Bronchial epithelial cell (primary cell): ENCODE results near the gene C6orf15. TPM values are rescaled to one million over a fixed set of nuclear protein-coding genes. Genes with fewer than 3 reads are reported as not detected.

Source experiments
- DNase-seq: peaks from one replicate; pipeline ENCODE4 v3.0.0-alpha.2; 2010; ENCODE audit warnings: low read depth
- FAIRE-seq: peaks from 2 replicates; lab custom pipeline; 2011; peaks lifted over from hg19 to GRCh38; lab: Jason Lieb, UNC
- H3K27me3 ChIP-seq: 2 replicates; pipeline ENCODE4 v1.5.1; 2011; ENCODE audit warnings: low read length; ENCODE audit not compliant: control insufficient read depth, insufficient read depth
- H3K36me3 ChIP-seq: 2 replicates; pipeline ENCODE4 v1.5.1; 2011; ENCODE audit warnings: low read length; ENCODE audit not compliant: control insufficient read depth, insufficient read depth
- H3K4me3 ChIP-seq: 2 replicates; pipeline ENCODE4 v1.5.1; 2011; ENCODE audit warnings: mild to moderate bottlenecking, low read depth, low read length, control low read depth
- CTCF ChIP-seq: IDR thresholded peaks from 2 replicates; pipeline ENCODE4 v1.5.1; 2011; ENCODE audit warnings: mild to moderate bottlenecking, moderate library complexity, low read length, control low read depth, inconsistent platforms; ENCODE audit not compliant: insufficient read depth, severe bottlenecking
- total RNA-seq: library from RNA; depleted of rRNA; stranded (reverse); fragments of >200 nt; gene quantifications from 2 replicates; pipeline ENCODE4 v1.2.1, GENCODE V29; 2014

The C6orf15 gene
- total RNA-seq, 1 donor from 2014 or later: not detected

GRCh38 chr6:31065556-31065955 is 46.8 kb downstream of the C6orf15 start:
- Histone ChIP-seq H3K27me3 (no peaks in the 10 kb centered on the region), H3K36me3 (no peaks in the 10 kb centered on the region), H3K4me3 (no peak overlapping the region)
- no peak for DNase-seq
- no peak for TF ChIP-seq CTCF
- FAIRE-seq: no peak

DNA sequence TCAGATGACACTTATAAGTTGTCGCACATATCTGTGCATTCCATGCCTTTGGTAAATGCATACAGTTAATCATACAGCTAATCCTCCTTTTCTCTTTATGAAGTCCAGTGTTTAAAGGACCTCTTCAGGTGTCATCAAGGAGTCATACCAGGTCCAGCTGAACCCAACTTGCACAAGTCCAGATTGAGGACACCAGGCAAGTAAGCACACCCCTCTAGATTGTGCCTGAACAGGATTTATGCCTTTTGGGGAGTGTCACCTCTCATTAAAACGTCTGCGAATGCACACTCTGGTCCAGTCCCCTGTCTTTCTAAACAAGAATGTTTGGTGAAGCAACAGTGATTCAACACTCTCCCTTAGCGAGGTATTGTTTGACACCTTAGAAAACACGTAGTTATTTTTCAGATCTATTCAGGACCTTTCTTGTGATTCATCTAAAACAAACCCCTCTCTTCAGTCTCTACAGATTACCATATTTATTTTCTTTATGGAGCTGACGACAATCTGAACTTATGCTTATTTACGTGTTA is 48.4 kb downstream of the C6orf15 start:
- no peak for TF ChIP-seq CTCF
- no peak for FAIRE-seq
- Histone ChIP-seq H3K36me3 (no peaks in the 10 kb centered on the region), H3K27me3 (no peaks in the 10 kb centered on the region), H3K4me3 (no peak overlapping the region)
- peak; percentile 43 for DNase-seq

Other genes with a start within 250 kb of the C6orf15 start
- 149 and 194 TPM in 2 replicates for gene DDR1, start 228.1 kb downstream of the C6orf15 start, total RNA-seq
- 10.0 and 10.6 TPM in 2 replicates for gene GTF2H4, start 204.4 kb downstream of the C6orf15 start, total RNA-seq
- 24.6 and 26.3 TPM in 2 replicates for gene VARS2, start 198.3 kb downstream of the C6orf15 start, total RNA-seq
- not detected in 2 replicates for gene SFTA2, start 180.4 kb downstream of the C6orf15 start, total RNA-seq
- gene MUCL3, start 171.6 kb downstream of the C6orf15 start, total RNA-seq: under 0.01 TPM in 1 of 2 replicates, not detected in the other
- gene MUC21, start 128.9 kb downstream of the C6orf15 start, total RNA-seq: 0.53 and 2.2 TPM in 2 replicates
- under 0.01 TPM in 1 of 2 replicates, not detected in the other for gene MUC22, start 102.1 kb downstream of the C6orf15 start, total RNA-seq
- 5.1 and 6.3 TPM in 2 replicates for gene PSORS1C1, start 2.2 kb upstream of the C6orf15 start, total RNA-seq
- gene CDSN, start 7.9 kb upstream of the C6orf15 start, total RNA-seq: not detected in 2 replicates
- gene PSORS1C2, start 26.5 kb upstream of the C6orf15 start, total RNA-seq: not detected in 2 replicates
- gene CCHCR1, start 45.2 kb upstream of the C6orf15 start, total RNA-seq: 14.5 and 25.2 TPM in 2 replicates
- gene TCF19, start 46.0 kb upstream of the C6orf15 start, total RNA-seq: 1.1 and 3.1 TPM in 2 replicates
- 0.53 and 1.3 TPM in 2 replicates for gene POU5F1, start 58.1 kb upstream of the C6orf15 start, total RNA-seq
- gene HLA-C, start 159.5 kb upstream of the C6orf15 start, total RNA-seq: 203 and 285 TPM in 2 replicates
- gene HLA-B, start 244.6 kb upstream of the C6orf15 start, total RNA-seq: 46.9 and 59.5 TPM in 2 replicates